Nephron progenitor cell (in vitro differentiated cells): Measurements from ENCODE around the gene ZNF254.

Experiments
- DNase-seq: peaks from one replicate; pipeline ENCODE4 v3.0.0; 2021
- H3K27ac Mint-ChIP-seq: 2 replicates; pipeline ENCODE4 v1.8.0; 2021; ENCODE audit warnings: mild to moderate bottlenecking, moderate library complexity, mixed read lengths
- H3K27me3 Mint-ChIP-seq: 2 replicates; pipeline ENCODE4 v1.8.0; 2021; ENCODE audit warnings: mild to moderate bottlenecking, low read depth, mixed read lengths; ENCODE audit not compliant: poor library complexity
- H3K36me3 Mint-ChIP-seq: 2 replicates; pipeline ENCODE4 v1.8.0; 2021; ENCODE audit warnings: low read depth, mixed read lengths
- H3K4me1 Mint-ChIP-seq: 2 replicates; pipeline ENCODE4 v1.8.0; 2021; ENCODE audit warnings: mixed read lengths
- H3K4me3 Mint-ChIP-seq: 2 replicates; pipeline ENCODE4 v1.8.0; 2021; ENCODE audit warnings: mild to moderate bottlenecking, moderate library complexity, mixed read lengths
- H3K9me3 Mint-ChIP-seq: 2 replicates; pipeline ENCODE4 v1.8.0; 2021; ENCODE audit warnings: mild to moderate bottlenecking, moderate library complexity, mixed read lengths
- CTCF ChIP-seq: fragments of 200-600 bp; sonication (generic); IDR thresholded peaks from 2 replicates; pipeline ENCODE4 v1.5.0; 2021; ENCODE audit warnings: antibody characterized with exemption

ZNF254 gene

GRCh38 chr19:24051516-24051915 is 35.5 kb upstream of the ZNF254 start:
- Mint-ChIP-seq H3K9me3 (no peaks in the 10 kb centered on the region), H3K27me3 (no peaks in the 10 kb centered on the region), H3K27ac (no peak overlapping the region), H3K36me3 (peaks cover 85% of the 10 kb centered on the region), H3K4me3 (no peak overlapping the region), H3K4me1 (no peaks in the 10 kb centered on the region)
- TF ChIP-seq CTCF = no peak
- no peak for DNase-seq

- Mint-ChIP-seq H3K4me3 (no peak overlapping the region), H3K27me3 (no peaks in the 10 kb centered on the region), H3K9me3 (no peaks in the 10 kb centered on the region), H3K36me3 (peaks cover 85% of the 10 kb centered on the region), H3K4me1 (no peaks in the 10 kb centered on the region), H3K27ac (no peak overlapping the region)
- no peak for DNase-seq
- no peak for TF ChIP-seq CTCF
Measured at GRCh38 chr19:24052811-24053210, 34.2 kb upstream of the ZNF254 start.

GRCh38 chr19:24053601-24054000 is 33.4 kb upstream of the ZNF254 start:
- Mint-ChIP-seq H3K36me3 (peaks cover 87% of the 10 kb centered on the region), H3K27me3 (no peaks in the 10 kb centered on the region), H3K4me1 (no peaks in the 10 kb centered on the region), H3K4me3 (no peak overlapping the region), H3K9me3 (no peaks in the 10 kb centered on the region), H3K27ac (no peak overlapping the region)
- TF ChIP-seq CTCF = no peak
- DNase-seq = no peak

GRCh38 chr19:24054044-24054935 is 32.7 kb upstream of the ZNF254 start:
- H3K4me1 Mint-ChIP-seq = no peaks in the 10 kb centered on the region
- TF ChIP-seq CTCF = no peak
- H3K9me3 Mint-ChIP-seq = no peaks in the 10 kb centered on the region
- H3K4me3 Mint-ChIP-seq = no peak overlapping the region
- no peak overlapping the region for H3K27ac Mint-ChIP-seq
- no peaks in the 10 kb centered on the region for H3K27me3 Mint-ChIP-seq
- H3K36me3 Mint-ChIP-seq = peaks cover 87% of the 10 kb centered on the region
- DNase-seq = no peak

GRCh38 chr19:24055548-24055947 is 31.4 kb upstream of the ZNF254 start:
- no peak overlapping the region for H3K27ac Mint-ChIP-seq
- no peak overlapping the region for H3K4me3 Mint-ChIP-seq
- TF ChIP-seq CTCF = no peak
- no peaks in the 10 kb centered on the region for H3K4me1 Mint-ChIP-seq
- no peaks in the 10 kb centered on the region for H3K9me3 Mint-ChIP-seq
- DNase-seq = no peak
- peaks cover 88% of the 10 kb centered on the region for H3K36me3 Mint-ChIP-seq
- H3K27me3 Mint-ChIP-seq = no peaks in the 10 kb centered on the region

- no peak for TF ChIP-seq CTCF
- Mint-ChIP-seq H3K27me3 (no peaks in the 10 kb centered on the region), H3K9me3 (no peaks in the 10 kb centered on the region), H3K27ac (no peak overlapping the region), H3K4me3 (no peak overlapping the region), H3K36me3 (peaks cover 84% of the 10 kb centered on the region), H3K4me1 (no peaks in the 10 kb centered on the region)
- DNase-seq = no peak
Measured at GRCh38 chr19:24057144-24057543, 29.8 kb upstream of the ZNF254 start.
